Mesenchymal stem cell (in vitro differentiated cells and primary cell): ENCODE measurements around the gene BCAP31.
"Not testable (repeated sequence)": the region's sequence is repeated elsewhere in the genome, so short reads cannot be mapped to it uniquely, and the experiment has no call there.

Source experiments
- DNase-seq: peaks from one replicate; pipeline ENCODE4 v3.0.0-alpha.2; 2013
- H2AFZ ChIP-seq: one replicate; pipeline ENCODE4 v1.6.1; 2013; ENCODE audit warnings: low read depth, mild to moderate bottlenecking, control low read depth, inconsistent platforms, low read length, moderate library complexity
- H2AK5ac ChIP-seq: 2 replicates; pipeline ENCODE4 v1.6.1; 2013; ENCODE audit warnings: low read length, moderate library complexity, mild to moderate bottlenecking, inconsistent platforms; ENCODE audit not compliant: severe bottlenecking
- H2BK120ac ChIP-seq: one replicate; pipeline ENCODE4 v1.6.1; 2013; ENCODE audit warnings: low read depth, mild to moderate bottlenecking, inconsistent platforms, low read length, moderate library complexity
- H2BK12ac ChIP-seq, 2 experiments: one replicate each; pipeline ENCODE4 v1.6.1; 2013; ENCODE audit warnings: inconsistent platforms in 2 of 2, low read length in 2 of 2, mild to moderate bottlenecking in 2 of 2, moderate library complexity in 2 of 2, control low read depth in 1 of 2
- H2BK15ac ChIP-seq: one replicate; pipeline ENCODE4 v1.6.1; 2013; ENCODE audit warnings: mild to moderate bottlenecking, low read depth, inconsistent platforms; ENCODE audit not compliant: poor library complexity, severe bottlenecking
- H2BK5ac ChIP-seq: 2 replicates; pipeline ENCODE4 v1.6.1; 2013; ENCODE audit warnings: low read depth, mild to moderate bottlenecking, low read length, control low read depth, inconsistent platforms; ENCODE audit not compliant: poor library complexity, severe bottlenecking
- H3K14ac ChIP-seq, 2 experiments: one replicate each; pipeline ENCODE4 v1.6.1; 2013; ENCODE audit warnings: inconsistent platforms in 2 of 2, low read length in 2 of 2, control low read depth in 1 of 2, mild to moderate bottlenecking in 1 of 2, moderate library complexity in 1 of 2
- H3K18ac ChIP-seq, 2 experiments: one replicate each; pipeline ENCODE4 v1.6.1; 2013; ENCODE audit warnings: inconsistent platforms in 2 of 2, low read length in 2 of 2, control low read depth in 1 of 2, low read depth in 1 of 2, mild to moderate bottlenecking in 1 of 2
- H3K23ac ChIP-seq, 2 experiments: one replicate each; pipeline ENCODE4 v1.6.1; 2013; ENCODE audit warnings: inconsistent platforms in 2 of 2, low read length in 2 of 2, mild to moderate bottlenecking in 2 of 2, moderate library complexity in 2 of 2, control low read depth in 1 of 2
- H3K27ac ChIP-seq: 2 replicates; pipeline ENCODE4 v1.5.1; 2013; ENCODE audit warnings: mild to moderate bottlenecking, moderate library complexity, low read length, control low read depth, inconsistent platforms; ENCODE audit not compliant: poor library complexity, severe bottlenecking
- H3K27me3 ChIP-seq, 2 experiments: 2 replicates each; pipeline versions ENCODE4 v1.6.1 to v1.7.0; 2013; ENCODE audit warnings: low read length in 2 of 2, mild to moderate bottlenecking in 2 of 2, moderate library complexity in 2 of 2, control low read depth in 1 of 2, inconsistent platforms in 1 of 2; ENCODE audit not compliant: control insufficient read depth in 1 of 2, insufficient read depth in 1 of 2
- H3K36me3 ChIP-seq, 2 experiments: 2 replicates each; pipeline versions ENCODE4 v1.6.1 to v1.7.0; 2013; ENCODE audit warnings: low read length in 2 of 2, control low read depth in 1 of 2, inconsistent platforms in 1 of 2, low read depth in 1 of 2, mild to moderate bottlenecking in 1 of 2; ENCODE audit not compliant: insufficient read depth in 2 of 2, control insufficient read depth in 1 of 2
- H3K4ac ChIP-seq, 2 experiments: one replicate each; pipeline ENCODE4 v1.6.1; 2013; ENCODE audit warnings: inconsistent platforms in 2 of 2, low read length in 2 of 2, mild to moderate bottlenecking in 2 of 2, moderate library complexity in 2 of 2, control low read depth in 1 of 2, low read depth in 1 of 2
- H3K4me1 ChIP-seq: 2 replicates; pipeline ENCODE4 v1.6.1; 2013; ENCODE audit warnings: low read depth, low read length, control low read depth; ENCODE audit not compliant: control insufficient read depth, insufficient read depth
- H3K4me2 ChIP-seq: 2 replicates; pipeline ENCODE4 v1.6.1; 2013; ENCODE audit warnings: low read length, mild to moderate bottlenecking, inconsistent platforms; ENCODE audit not compliant: poor library complexity, severe bottlenecking
- H3K4me3 ChIP-seq, 2 experiments: 2 replicates each; pipeline versions ENCODE4 v1.5.1 to v1.7.0; 2013; ENCODE audit warnings: low read length in 2 of 2, mild to moderate bottlenecking in 2 of 2, control low read depth in 1 of 2, low read depth in 1 of 2; ENCODE audit not compliant: insufficient read depth in 1 of 2
- H3K79me1 ChIP-seq: replicated peaks from 2 replicates; pipeline ENCODE4 v1.6.1; 2013; ENCODE audit warnings: mild to moderate bottlenecking, control low read depth, low read length, inconsistent platforms; ENCODE audit not compliant: poor library complexity, severe bottlenecking
- H3K9ac ChIP-seq: 2 replicates; pipeline ENCODE4 v1.7.0; 2013; ENCODE audit warnings: mild to moderate bottlenecking, low read length, moderate library complexity
- H3K9me3 ChIP-seq: 2 replicates; pipeline ENCODE4 v1.7.0; 2013; ENCODE audit warnings: mild to moderate bottlenecking, low read length; ENCODE audit not compliant: control insufficient read depth
- H4K8ac ChIP-seq: one replicate; pipeline ENCODE4 v1.6.1; 2013; ENCODE audit warnings: inconsistent platforms, mild to moderate bottlenecking, low read length, moderate library complexity
- H4K91ac ChIP-seq: one replicate; pipeline ENCODE4 v1.6.1; 2013; ENCODE audit warnings: mild to moderate bottlenecking, low read length, inconsistent platforms
- WGBS: methylation state at CpG from one replicate; pipeline ENCODE4 v1.1.7; 2013; ENCODE audit warnings: mixed read lengths; 5-methylcytosine and 5-hydroxymethylcytosine counted together

Gene BCAP31

DNA sequence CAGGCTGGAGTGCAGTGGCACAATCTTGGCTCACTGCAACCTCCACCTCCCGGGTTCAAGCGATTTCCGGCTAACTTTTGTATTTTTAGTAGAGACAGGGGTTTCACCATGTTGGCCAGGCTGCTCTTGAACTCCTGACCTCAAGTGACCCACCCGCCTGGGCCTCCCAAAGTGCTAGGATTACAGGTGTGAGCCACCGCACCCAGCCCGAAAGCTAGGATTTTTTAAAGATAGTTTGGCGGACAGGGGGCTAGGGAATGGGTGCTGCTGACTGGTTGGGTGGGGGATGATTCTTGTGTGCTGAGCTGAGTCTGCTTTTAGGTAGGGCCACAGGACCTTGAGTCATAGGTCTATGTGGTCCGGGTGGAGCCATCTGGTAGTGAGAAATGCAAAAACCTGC, 40.7 kb downstream of the BCAP31 start:
- H2AFZ ChIP-seq, H3K9ac ChIP-seq, H2BK120ac ChIP-seq, H3K9me3 ChIP-seq, H4K91ac ChIP-seq, H3K4me1 ChIP-seq, DNase-seq, H3K23ac ChIP-seq, H3K4ac ChIP-seq, H3K4me2 ChIP-seq, H3K14ac ChIP-seq, H2BK12ac ChIP-seq, H3K27ac ChIP-seq, H3K18ac ChIP-seq, H3K36me3 ChIP-seq, H2AK5ac ChIP-seq, H4K8ac ChIP-seq, H3K79me1 ChIP-seq, H2BK5ac ChIP-seq, H2BK15ac ChIP-seq, H3K4me3 ChIP-seq: not testable (repeated sequence)
- WGBS: 96% methylated on average over 7 of the region's 8 CpGs
- H3K27me3 ChIP-seq: peaks cover 11 to 45% of the 10 kb centered on the region in 2 experiments

DNA sequence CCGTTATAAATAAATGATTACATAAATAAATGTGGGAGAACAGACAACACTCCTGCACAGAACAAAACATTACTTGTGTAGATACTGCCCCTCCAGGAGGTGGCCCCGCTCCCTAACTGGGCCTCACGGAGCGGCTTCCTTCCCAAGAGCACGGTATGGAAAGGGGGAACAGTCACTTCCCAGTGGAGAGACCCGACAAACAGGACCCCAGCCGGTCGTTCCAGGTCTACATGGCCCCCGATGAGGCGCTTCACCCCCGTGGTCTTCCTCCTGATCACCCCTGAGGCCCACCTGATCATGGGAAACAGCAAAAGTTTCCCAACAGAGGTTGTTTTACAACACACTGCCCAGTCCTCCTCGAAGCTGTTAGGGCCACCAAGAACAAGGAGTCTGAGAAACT, 43.0 kb downstream of the BCAP31 start:
- no peak overlapping the region for H3K9ac ChIP-seq
- no peak overlapping the region for H2AFZ ChIP-seq
- no peak overlapping the region for H3K4me2 ChIP-seq
- no peak overlapping the region for H3K4me3 ChIP-seq
- no peak overlapping the region for H2BK5ac ChIP-seq
- H3K79me1 ChIP-seq: no peaks in the 10 kb centered on the region
- H2BK120ac ChIP-seq: no peak overlapping the region
- H2AK5ac ChIP-seq: no peak overlapping the region
- no peak overlapping the region for H3K14ac ChIP-seq
- no peak for DNase-seq
- no peaks in the 10 kb centered on the region for H3K36me3 ChIP-seq
- peaks cover 5% of the 10 kb centered on the region for H3K9me3 ChIP-seq
- H3K4me1 ChIP-seq: no peaks in the 10 kb centered on the region
- H3K18ac ChIP-seq: no peak overlapping the region
- H2BK15ac ChIP-seq: no peak overlapping the region
- H3K4ac ChIP-seq: no peak overlapping the region
- H3K27me3 ChIP-seq: peaks cover 11 to 52% of the 10 kb centered on the region in 2 experiments
- H4K8ac ChIP-seq: no peak overlapping the region
- H2BK12ac ChIP-seq: no peak overlapping the region
- 85% methylated on average over 11 of the region's 12 CpGs for WGBS
- no peak overlapping the region for H3K23ac ChIP-seq
- no peak overlapping the region for H4K91ac ChIP-seq
- H3K27ac ChIP-seq: no peak overlapping the region

DNA sequence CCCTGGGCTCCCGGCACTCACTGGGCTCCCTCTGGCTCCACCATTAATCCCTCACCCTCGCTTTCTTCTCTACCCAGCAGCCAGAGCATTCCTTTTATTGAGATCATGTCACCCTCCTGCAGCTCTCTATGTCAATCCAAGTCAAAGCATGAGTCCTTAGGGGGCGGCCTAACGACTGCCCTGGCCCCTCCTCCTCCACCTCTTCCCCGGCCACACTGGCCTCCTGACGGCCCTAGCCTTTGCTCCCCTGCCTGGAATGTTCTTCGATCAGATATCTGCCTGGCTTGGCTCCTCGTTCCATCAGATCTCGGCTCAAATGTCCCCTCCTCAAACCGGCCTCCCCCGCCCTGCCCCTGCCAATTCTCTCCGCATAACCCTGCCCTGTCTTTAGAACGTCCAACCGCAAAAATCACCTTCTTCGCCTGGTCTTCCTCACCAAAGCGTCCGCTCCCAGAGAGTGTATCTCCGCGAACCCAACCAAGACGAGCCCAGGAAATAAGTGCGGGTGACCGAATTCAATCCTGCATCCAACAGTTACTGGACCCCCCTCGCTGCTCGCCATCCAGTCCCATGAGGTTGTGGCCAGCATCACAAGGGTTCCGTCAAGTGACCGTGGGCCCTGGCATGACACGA, 49.9 kb downstream of the BCAP31 start:
- 76% methylated on average over 27 of the region's 27 CpGs for WGBS

DNA sequence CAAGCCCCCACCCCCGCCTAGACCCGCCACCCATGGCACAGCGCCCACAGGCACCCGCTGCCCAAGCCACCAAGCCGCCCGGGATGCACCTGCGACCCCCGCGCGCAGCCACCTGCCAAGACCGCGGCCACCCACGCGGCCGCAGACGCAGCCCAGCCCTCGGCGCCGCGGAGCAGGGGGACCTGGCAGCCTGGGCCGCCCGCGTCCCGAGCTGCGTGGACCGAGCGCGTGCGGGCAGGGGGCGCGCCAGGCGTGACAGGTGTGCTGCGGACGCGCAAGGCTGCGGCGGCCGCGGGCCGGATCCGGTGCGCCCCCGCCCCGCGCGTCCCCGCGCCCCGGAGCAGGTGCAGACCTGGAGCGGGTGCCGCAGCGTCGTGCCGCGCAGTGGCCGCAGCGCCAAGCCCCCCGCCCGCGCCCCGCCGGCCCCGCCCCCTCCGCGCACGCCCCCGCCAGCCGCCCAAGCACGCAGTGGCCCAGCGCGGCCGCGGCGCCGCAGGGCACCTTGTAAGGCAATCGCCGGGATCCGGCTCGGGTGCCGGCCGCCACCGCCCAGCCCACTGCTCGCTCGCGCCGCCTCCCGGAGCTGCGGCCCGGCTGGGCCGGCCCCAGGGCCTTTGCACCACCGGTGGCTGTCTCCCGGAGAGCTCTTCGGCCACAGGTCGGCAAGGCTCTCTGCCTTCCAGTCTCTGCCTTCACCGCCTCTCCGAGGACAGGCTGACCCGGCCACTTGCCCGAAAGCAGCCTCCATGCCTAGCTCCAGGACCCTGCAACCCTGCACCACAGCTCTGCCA, 50.6 kb downstream of the BCAP31 start, which contains the start of gene PNCK:
Gene PNCK (minus strand): TSS at position 386 of the 791 bp plus-strand sequence. CDS start 737 bp downstream, outside the sequence.
- Histone ChIP-seq H3K4me1 (peaks cover 2% of the 10 kb centered on the region), H4K8ac (no peak within 1 kb of the TSS), H2BK5ac (no peak within 1 kb of the TSS)

More for the DNA sequence above, 49.9 kb downstream of the BCAP31 start:
- Histone ChIP-seq H2BK12ac (no peak overlapping the region), H3K23ac (no peak overlapping the region), H2BK120ac (no peak overlapping the region), H3K4me1 (peaks cover 2% of the 10 kb centered on the region), H3K4ac (no peak overlapping the region), H3K27me3 (peaks cover 17 to 64% of the 10 kb centered on the region in 2 experiments), H3K4me2 (no peak overlapping the region), H3K4me3 (no peak overlapping the region), H3K27ac (no peak overlapping the region), H3K9me3 (no peaks in the 10 kb centered on the region), H3K36me3 (no peaks in the 10 kb centered on the region), H2AK5ac (no peak overlapping the region), H2BK5ac (no peak overlapping the region), H2BK15ac (no peak overlapping the region), H2AFZ (no peak overlapping the region), H3K79me1 (no peaks in the 10 kb centered on the region), H3K9ac (no peak overlapping the region), H3K14ac (no peak overlapping the region), H4K91ac (no peak overlapping the region), H4K8ac (no peak overlapping the region), H3K18ac (no peak overlapping the region)
- DNase-seq: no peak

More for the DNA sequence above, 50.6 kb downstream of the BCAP31 start, which contains the start of gene PNCK:
- Histone ChIP-seq H2BK15ac (no peak within 1 kb of the TSS), H3K9ac (no peak within 1 kb of the TSS), H2BK12ac (no peak within 1 kb of the TSS), H3K9me3 (no peaks in the 10 kb centered on the region), H2AFZ (no peak within 1 kb of the TSS), H3K14ac (no peak within 1 kb of the TSS), H3K4me3 (no peak within 1 kb of the TSS), H3K4me2 (no peak within 1 kb of the TSS), H3K27me3 (peaks cover 17 to 60% of the 10 kb centered on the region in 2 experiments), H3K23ac (no peak within 1 kb of the TSS), H2BK120ac (no peak within 1 kb of the TSS), H2AK5ac (no peak within 1 kb of the TSS), H3K36me3 (no peaks in the 10 kb centered on the region), H3K79me1 (no peaks in the 10 kb centered on the region), H3K4ac (no peak within 1 kb of the TSS), H4K91ac (no peak within 1 kb of the TSS), H3K27ac (no peak within 1 kb of the TSS), H3K18ac (no peak within 1 kb of the TSS)
- 39% methylated on average over 16 of the region's 98 CpGs for whole genome bisulfite sequencing
- no peak for DNase-seq
